Peyer's patch (tissue), 4 donors: ENCODE data around the gene EYS.

Source experiments
- POLR2A ChIP-seq, 2 donors: fragments of 450-650 bp; IDR thresholded peaks; one replicate each; pipeline ENCODE4 v1.5.1; 2017; ENCODE audit warnings: antibody characterized with exemption in 2 of 2, mild to moderate bottlenecking in 2 of 2, moderate library complexity in 2 of 2
- TF ChIP-seq, protein P1 (sequence below), 6 experiments: fragments of 450-650 bp in 4 of 6; fragments of 200-600 bp in 2 of 6; sonication (generic) in 1 of 6; IDR thresholded peaks; one replicate each; pipeline ENCODE4 v1.5.1; 2017 to 2019; ENCODE audit warnings: antibody characterized with exemption in 6 of 6, mild to moderate bottlenecking in 3 of 6, moderate library complexity in 1 of 6

DNA sequence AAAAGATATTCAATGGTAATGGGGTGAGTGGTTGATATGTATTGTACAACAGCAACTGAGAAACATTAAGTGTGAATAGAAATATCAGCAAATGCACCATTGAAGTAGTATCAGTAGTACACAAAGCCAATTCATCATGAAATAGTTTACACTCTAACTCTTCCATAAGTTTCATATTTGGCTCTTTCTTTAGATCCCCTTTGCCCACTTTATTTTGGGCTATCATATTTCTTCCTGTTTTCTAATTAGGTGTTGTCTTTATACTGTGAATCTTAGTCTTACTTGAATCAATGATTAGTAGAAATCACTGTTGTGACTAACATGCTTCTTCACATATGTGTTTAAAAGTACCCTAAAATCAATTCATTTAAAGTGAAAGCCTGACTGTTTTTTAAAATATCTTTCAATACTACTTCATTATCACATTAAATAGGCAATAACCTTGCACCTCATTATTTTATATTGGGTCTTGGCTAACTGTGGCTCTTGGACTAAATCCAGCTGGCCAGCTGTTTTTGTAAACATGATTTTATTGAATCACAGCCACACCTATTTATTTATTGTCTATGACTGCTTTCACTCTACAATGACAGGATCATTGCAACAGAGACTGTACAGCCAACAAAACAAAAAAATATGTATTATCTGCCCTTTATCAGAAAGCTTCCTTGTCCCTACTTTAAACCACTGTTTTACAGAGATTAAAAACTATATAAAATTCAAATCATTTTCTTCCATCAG is 38.9 kb downstream of the EYS start:
- TF ChIP-seq POLR2A (IDR thresholded peaks at IDR 0.05): no peak
- TF ChIP-seq, protein P1, sequence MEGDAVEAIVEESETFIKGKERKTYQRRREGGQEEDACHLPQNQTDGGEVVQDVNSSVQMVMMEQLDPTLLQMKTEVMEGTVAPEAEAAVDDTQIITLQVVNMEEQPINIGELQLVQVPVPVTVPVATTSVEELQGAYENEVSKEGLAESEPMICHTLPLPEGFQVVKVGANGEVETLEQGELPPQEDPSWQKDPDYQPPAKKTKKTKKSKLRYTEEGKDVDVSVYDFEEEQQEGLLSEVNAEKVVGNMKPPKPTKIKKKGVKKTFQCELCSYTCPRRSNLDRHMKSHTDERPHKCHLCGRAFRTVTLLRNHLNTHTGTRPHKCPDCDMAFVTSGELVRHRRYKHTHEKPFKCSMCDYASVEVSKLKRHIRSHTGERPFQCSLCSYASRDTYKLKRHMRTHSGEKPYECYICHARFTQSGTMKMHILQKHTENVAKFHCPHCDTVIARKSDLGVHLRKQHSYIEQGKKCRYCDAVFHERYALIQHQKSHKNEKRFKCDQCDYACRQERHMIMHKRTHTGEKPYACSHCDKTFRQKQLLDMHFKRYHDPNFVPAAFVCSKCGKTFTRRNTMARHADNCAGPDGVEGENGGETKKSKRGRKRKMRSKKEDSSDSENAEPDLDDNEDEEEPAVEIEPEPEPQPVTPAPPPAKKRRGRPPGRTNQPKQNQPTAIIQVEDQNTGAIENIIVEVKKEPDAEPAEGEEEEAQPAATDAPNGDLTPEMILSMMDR (IDR thresholded peaks at IDR 0.05): no peak
